H1 (cell line): ENCODE data around the gene HSD11B1. TPM values are rescaled to one million over a fixed set of nuclear protein-coding genes. Genes with fewer than 3 reads are reported as not detected.

Experiments
- EP300 ChIP-seq, 2 experiments: IDR thresholded peaks; 1 replicate in 1 of 2; 2 replicates in 1 of 2; pipeline ENCODE4 v1.6.1; 2011 to 2012; ENCODE audit warnings: low read depth in 2 of 2, low read length in 2 of 2, mild to moderate bottlenecking in 2 of 2, borderline replicate concordance in 1 of 2, inconsistent platforms in 1 of 2, moderate library complexity in 1 of 2
- HDAC6 ChIP-seq: IDR thresholded peaks from one replicate; pipeline ENCODE4 v1.7.1; 2012; ENCODE audit warnings: low read depth, mild to moderate bottlenecking, inconsistent platforms, low read length, moderate library complexity
- POU5F1 ChIP-seq: IDR thresholded peaks from 2 replicates; pipeline ENCODE4 v1.6.1; 2011; ENCODE audit warnings: low read depth, mild to moderate bottlenecking, low read length, moderate library complexity
- SIX5 ChIP-seq: IDR thresholded peaks from 2 replicates; pipeline ENCODE4 v1.6.1; 2011; ENCODE audit warnings: mild to moderate bottlenecking, low read depth, low read length
- polyA plus RNA-seq, 7 experiments: library from polyadenylated mRNA; depleted of rRNA in 3 of 7; stranded (reverse) in 5 of 7; unstranded in 2 of 7; fragments of >200 nt in 5 of 7; fragments of 200-250 nt in 2 of 7; gene quantifications; 1 replicate in 5 of 7; 2 replicates in 1 of 7; 4 replicates in 1 of 7; pipeline versions ENCODE4 v1.2.1 to v1.2.3, GENCODE V29; 2011 to 2013; ENCODE audit warnings: missing spikeins in 2 of 7, mixed read lengths in 2 of 7
- total RNA-seq: library from RNA; stranded (reverse); fragmentation: NEBNext Ultra II Directional; extraction: Animal tissue kit (Norgen Biotek cat#: 25700); gene quantifications from 2 replicates; pipeline ENCODE4 v1.2.1, GENCODE V29; 2021

HSD11B1 gene
- total and polyA plus RNA-seq, 2 of the 8 experiments (the other 6 are each of a cell fraction or from before 2014, with no cell fraction given): not detected

GRCh38 chr1:209708297-209708696, 3.7 kb downstream of the HSD11B1 start (continued):
- TF ChIP-seq SIX5: no peak
- TF ChIP-seq POU5F1: no peak
- no peak for TF ChIP-seq EP300 (IDR thresholded peaks at IDR 0.05; ENCODE audit: borderline replicate concordance in 1 of 2, low read depth in 2 of 2, low read length in 2 of 2)
- no peak for TF ChIP-seq HDAC6
